Left ventricle myocardium inferior (tissue), 1 donor: Measurements from ENCODE around the gene B3GAT1. TPM values are rescaled to one million over a fixed set of nuclear protein-coding genes. Genes with fewer than 3 reads are reported as not detected.

Source experiments
- DNase-seq: peaks from one replicate; pipeline ENCODE4 v3.0.0-alpha.2; 2020
- H3K27ac ChIP-seq: fragments of 200-600 bp; replicated peaks from 2 replicates; pipeline ENCODE4 v1.8.0; 2021
- H3K27me3 ChIP-seq: fragments of 200-600 bp; 2 replicates; pipeline ENCODE4 v1.8.0; 2021; ENCODE audit warnings: low read depth
- H3K36me3 ChIP-seq: fragments of 200-600 bp; 2 replicates; pipeline ENCODE4 v1.8.0; 2021
- H3K4me1 ChIP-seq: fragments of 200-600 bp; 2 replicates; pipeline ENCODE4 v1.8.0; 2021
- H3K4me3 ChIP-seq: fragments of 200-600 bp; 2 replicates; pipeline ENCODE4 v1.8.0; 2021; ENCODE audit warnings: mild to moderate bottlenecking, moderate library complexity
- H3K9me3 ChIP-seq: fragments of 200-600 bp; replicated peaks from 2 replicates; pipeline ENCODE4 v1.8.0; 2021
- CTCF ChIP-seq: fragments of 200-600 bp; IDR thresholded peaks from 2 replicates; pipeline ENCODE4 v1.8.0; 2021; ENCODE audit warnings: antibody characterized with exemption, mild to moderate bottlenecking, borderline replicate concordance
- intact Hi-C: fragments of 100-400 bp; cut with micrococcal nuclease; formaldehyde crosslinking; loops from one replicate; pipeline ENCODE4 v1.11.0; 2022
- total RNA-seq: library from RNA; stranded (reverse); fragmentation: NEBNext Ultra II Directional; extraction: Animal tissue kit (Norgen Biotek cat#: 25700); gene quantifications from one replicate; pipeline ENCODE4 v1.2.1, GENCODE V29; 2021
- donor health status: DM: no; HTN: yes; CAD: no; lungs with severe emphysema.

Gene B3GAT1
- total RNA-seq, 1 donor from 2014 or later, result 0.08 TPM

GRCh38 chr11:134352111-134352510 is 59.9 kb downstream of the B3GAT1 start:
- H3K36me3 ChIP-seq, result no peaks in the 10 kb centered on the region
- no peaks in the 10 kb centered on the region for H3K4me1 ChIP-seq
- H3K4me3 ChIP-seq, result no peak overlapping the region
- no peak for DNase-seq
- H3K27me3 ChIP-seq, result peaks cover 48% of the 10 kb centered on the region
- intact Hi-C loops, result no loop called here
- TF ChIP-seq CTCF, result no peak
- H3K9me3 ChIP-seq, result peaks cover 13% of the 10 kb centered on the region
- no peak overlapping the region for H3K27ac ChIP-seq

- Histone ChIP-seq H3K27me3 (peaks cover 47% of the 10 kb centered on the region), H3K4me3 (no peak overlapping the region), H3K27ac (no peak overlapping the region), H3K36me3 (no peaks in the 10 kb centered on the region), H3K4me1 (no peaks in the 10 kb centered on the region), H3K9me3 (peaks cover 13% of the 10 kb centered on the region)
- no peak for DNase-seq
- no peak for TF ChIP-seq CTCF
- intact Hi-C loops, result no loop called here
Measured at GRCh38 chr11:134350381-134350780, 61.7 kb downstream of the B3GAT1 start.

GRCh38 chr11:134349802-134350355 is 62.2 kb downstream of the B3GAT1 start:
- intact Hi-C loops, result no loop called here
- H3K4me3 ChIP-seq, result no peak overlapping the region
- peaks cover 52% of the 10 kb centered on the region for H3K27me3 ChIP-seq
- no peak for TF ChIP-seq CTCF
- no peaks in the 10 kb centered on the region for H3K4me1 ChIP-seq
- H3K27ac ChIP-seq, result no peak overlapping the region
- no peaks in the 10 kb centered on the region for H3K36me3 ChIP-seq
- no peak for DNase-seq
- H3K9me3 ChIP-seq, result peaks cover 13% of the 10 kb centered on the region

- intact Hi-C loops, result no loop called here
- H3K27ac ChIP-seq, result no peak overlapping the region
- H3K4me1 ChIP-seq, result no peaks in the 10 kb centered on the region
- no peak for TF ChIP-seq CTCF
- no peak overlapping the region for H3K4me3 ChIP-seq
- H3K27me3 ChIP-seq, result peaks cover 58% of the 10 kb centered on the region
- no peak for DNase-seq
- peaks cover 13% of the 10 kb centered on the region for H3K9me3 ChIP-seq
- H3K36me3 ChIP-seq, result no peaks in the 10 kb centered on the region
Measured at GRCh38 chr11:134349109-134349801, 62.8 kb downstream of the B3GAT1 start.

GRCh38 chr11:134347441-134347840 is 64.6 kb downstream of the B3GAT1 start:
- TF ChIP-seq CTCF, result no peak
- DNase-seq, result no peak
- intact Hi-C loops, result no loop called here
- Histone ChIP-seq H3K27me3 (peaks cover 62% of the 10 kb centered on the region), H3K9me3 (no peaks in the 10 kb centered on the region), H3K36me3 (no peaks in the 10 kb centered on the region), H3K27ac (no peak overlapping the region), H3K4me3 (no peak overlapping the region), H3K4me1 (no peaks in the 10 kb centered on the region)
